MM.1S (cell line): ENCODE measurements around the gene EVA1B.

ENCODE experiments used
- DNase-seq: peaks from one replicate; pipeline ENCODE4 v3.0.0-alpha.2; 2015
- H2AFZ ChIP-seq: fragments of 300-600 bp; sonication (generic); 2 replicates; pipeline ENCODE4 v1.6.0; 2016; ENCODE audit warnings: antibody characterized with exemption, low read length
- H3F3A ChIP-seq: fragments of 300-600 bp; sonication (generic); 2 replicates; pipeline ENCODE4 v1.6.1; 2016; ENCODE audit warnings: mild to moderate bottlenecking, antibody characterized with exemption, low read length, moderate library complexity, mixed read lengths; ENCODE audit not compliant: insufficient read depth
- H3K27ac ChIP-seq: fragments of 300-600 bp; sonication (generic); 2 replicates; pipeline ENCODE4 v1.5.1; 2016; ENCODE audit warnings: mild to moderate bottlenecking, low read length
- H3K27me3 ChIP-seq: fragments of 300-600 bp; sonication (generic); replicated peaks from 2 replicates; pipeline ENCODE4 v1.6.0; 2016; ENCODE audit warnings: low read length; ENCODE audit not compliant: insufficient read depth
- H3K36me3 ChIP-seq: fragments of 300-600 bp; sonication (generic); replicated peaks from 2 replicates; pipeline ENCODE4 v1.6.1; 2016; ENCODE audit warnings: mild to moderate bottlenecking, low read length, mixed read lengths; ENCODE audit not compliant: insufficient read depth
- H3K4me1 ChIP-seq: fragments of 300-600 bp; sonication (generic); 2 replicates; pipeline ENCODE4 v1.6.1; 2016; ENCODE audit warnings: low read length, mixed read lengths
- H3K4me2 ChIP-seq: fragments of 300-600 bp; sonication (generic); 2 replicates; pipeline ENCODE4 v1.6.0; 2016; ENCODE audit warnings: low read depth, low read length
- H3K4me3 ChIP-seq: fragments of 300-600 bp; sonication (generic); 2 replicates; pipeline ENCODE4 v1.5.1; 2016; ENCODE audit warnings: low read length, mixed read lengths
- H3K79me2 ChIP-seq: fragments of 300-600 bp; sonication (generic); 2 replicates; pipeline ENCODE4 v1.6.1; 2016; ENCODE audit warnings: mixed run types, low read length, mixed read lengths
- H3K9ac ChIP-seq: fragments of 300-600 bp; sonication (generic); 2 replicates; pipeline ENCODE4 v1.6.1; 2016; ENCODE audit warnings: low read length, mixed read lengths
- H3K9me2 ChIP-seq: fragments of 300-600 bp; sonication (generic); replicated peaks from 2 replicates; pipeline ENCODE4 v1.6.1; 2016; ENCODE audit warnings: mild to moderate bottlenecking, low read length, mixed read lengths; ENCODE audit not compliant: insufficient read depth
- H3K9me3 ChIP-seq: fragments of 300-600 bp; sonication (generic); replicated peaks from 2 replicates; pipeline ENCODE4 v1.6.1; 2016; ENCODE audit warnings: mild to moderate bottlenecking, low read length, mixed read lengths; ENCODE audit not compliant: insufficient read depth
- H4K20me1 ChIP-seq: fragments of 300-600 bp; sonication (generic); 2 replicates; pipeline ENCODE4 v1.6.1; 2016; ENCODE audit warnings: mild to moderate bottlenecking, low read length, moderate library complexity, mixed read lengths; ENCODE audit not compliant: insufficient read depth
- CTCF ChIP-seq: fragments of 300-600 bp; sonication (generic); IDR thresholded peaks from 2 replicates; pipeline ENCODE4 v1.5.1; 2016; ENCODE audit warnings: antibody characterized with exemption, low read length, mixed read lengths
- EZH2 ChIP-seq: fragments of 300-600 bp; sonication (generic); optimal IDR thresholded peaks from 2 replicates; pipeline ENCODE3; 2017; ENCODE audit warnings: low read depth, mild to moderate bottlenecking, antibody characterized with exemption, low read length, mixed read lengths
- EZH2phosphoT487 ChIP-seq: fragments of 300-600 bp; sonication (generic); IDR thresholded peaks from 2 replicates; pipeline ENCODE4 v1.6.1; 2018; ENCODE audit warnings: antibody characterized with exemption, low read length

The EVA1B gene

GRCh38 chr1:36352125-36352909 is 28.9 kb upstream of the EVA1B start:
- no peak overlapping the region for H3K27ac ChIP-seq
- no peaks in the 10 kb centered on the region for H3K9me3 ChIP-seq
- no peaks in the 10 kb centered on the region for H3F3A ChIP-seq
- H3K9ac ChIP-seq, result no peak overlapping the region
- no peaks in the 10 kb centered on the region for H3K79me2 ChIP-seq
- H3K4me2 ChIP-seq, result no peak overlapping the region
- no peak for DNase-seq
- TF ChIP-seq CTCF, result no peak
- TF ChIP-seq EZH2phosphoT487, result no peak
- TF ChIP-seq EZH2, result no peak
- H2AFZ ChIP-seq, result no peak overlapping the region
- no peaks in the 10 kb centered on the region for H3K9me2 ChIP-seq
- no peak overlapping the region for H3K4me3 ChIP-seq
- H4K20me1 ChIP-seq, result no peaks in the 10 kb centered on the region
- H3K27me3 ChIP-seq, result no peaks in the 10 kb centered on the region
- H3K4me1 ChIP-seq, result no peaks in the 10 kb centered on the region
- H3K36me3 ChIP-seq, result peaks cover 2% of the 10 kb centered on the region; the same call in 1 of the 2 replicates

- H3K9me3 ChIP-seq, result no peaks in the 10 kb centered on the region
- peaks cover 2% of the 10 kb centered on the region; the same call in 1 of the 2 replicates for H3K36me3 ChIP-seq
- TF ChIP-seq EZH2 (no peak), CTCF (no peak), EZH2phosphoT487 (no peak)
- H3K27me3 ChIP-seq, result no peaks in the 10 kb centered on the region
- no peaks in the 10 kb centered on the region for H3K4me1 ChIP-seq
- no peaks in the 10 kb centered on the region for H3K9me2 ChIP-seq
- no peak overlapping the region for H3K4me3 ChIP-seq
- no peak overlapping the region for H3K4me2 ChIP-seq
- H3F3A ChIP-seq, result no peaks in the 10 kb centered on the region
- no peak overlapping the region for H3K27ac ChIP-seq
- DNase-seq, result no peak
- no peaks in the 10 kb centered on the region for H3K79me2 ChIP-seq
- no peak overlapping the region for H2AFZ ChIP-seq
- H3K9ac ChIP-seq, result no peak overlapping the region
- no peaks in the 10 kb centered on the region for H4K20me1 ChIP-seq
These were observed 28.0 kb upstream of the EVA1B start for GRCh38 chr1:36351227-36351977.

DNA sequence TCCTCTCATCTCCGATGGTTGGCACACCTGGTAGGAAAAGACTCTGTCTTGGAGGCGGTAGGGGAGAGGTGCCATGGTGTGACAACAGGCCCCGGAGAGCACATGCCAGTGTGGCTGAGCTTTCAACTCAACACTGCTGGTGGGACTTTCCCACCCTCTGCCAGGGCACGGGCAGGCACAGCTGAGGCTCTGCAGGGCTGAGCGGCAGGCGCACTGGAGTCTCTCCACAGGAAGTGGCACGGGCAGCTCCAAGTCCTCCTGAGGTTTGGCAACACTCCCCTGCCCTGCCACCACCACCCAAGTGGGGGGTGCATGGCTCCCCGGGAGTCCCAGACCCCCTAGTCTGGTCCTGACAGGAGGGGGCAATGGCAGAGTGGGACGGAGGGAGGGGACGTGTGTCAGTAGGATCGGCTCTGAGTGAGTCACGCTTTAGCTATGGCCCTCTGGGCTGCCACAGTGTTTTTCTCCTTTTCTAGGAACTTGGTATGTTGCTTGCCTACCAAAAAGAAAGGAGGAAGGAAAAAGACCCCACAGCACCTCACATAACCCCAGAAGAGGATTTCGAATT is 27.3 kb upstream of the EVA1B start:
- DNase-seq, result no peak
- no peak overlapping the region for H3K4me3 ChIP-seq
- H3K9ac ChIP-seq, result no peak overlapping the region
- no peak overlapping the region for H3K4me2 ChIP-seq
- TF ChIP-seq EZH2phosphoT487, result no peak
- TF ChIP-seq EZH2, result no peak
- no peak for TF ChIP-seq CTCF
- H3F3A ChIP-seq, result no peaks in the 10 kb centered on the region
- H3K27me3 ChIP-seq, result no peaks in the 10 kb centered on the region
- no peaks in the 10 kb centered on the region for H3K79me2 ChIP-seq
- no peak overlapping the region for H2AFZ ChIP-seq
- H3K27ac ChIP-seq, result no peak overlapping the region
- no peaks in the 10 kb centered on the region for H3K4me1 ChIP-seq
- peaks cover 2% of the 10 kb centered on the region; the same call in 1 of the 2 replicates for H3K36me3 ChIP-seq
- no peaks in the 10 kb centered on the region for H4K20me1 ChIP-seq
- no peaks in the 10 kb centered on the region for H3K9me3 ChIP-seq
- H3K9me2 ChIP-seq, result no peaks in the 10 kb centered on the region
